Neural progenitor cell (in vitro differentiated cells): ENCODE data around the gene ZC3H15. TPM values are rescaled to one million over a fixed set of nuclear protein-coding genes. Genes with fewer than 3 reads are reported as not detected.

Experiments used
- DNase-seq: peaks from one replicate; pipeline ENCODE4 v3.0.0-alpha.2; 2016; ENCODE audit warnings: low spot score
- H2AFZ ChIP-seq: fragments of 200-600 bp; sonication (generic); replicated peaks from 2 replicates; pipeline ENCODE4 v1.6.1; 2016; ENCODE audit warnings: antibody characterized with exemption
- H3F3A ChIP-seq: fragments of 200-600 bp; sonication (generic); 2 replicates; pipeline ENCODE4 v1.6.1; 2016; ENCODE audit warnings: antibody characterized with exemption, low read depth
- H3K27ac ChIP-seq: fragments of 200-600 bp; sonication (generic); 2 replicates; pipeline ENCODE4 v1.5.1; 2016; ENCODE audit warnings: mild to moderate bottlenecking
- H3K27me3 ChIP-seq: fragments of 200-600 bp; sonication (generic); 2 replicates; pipeline ENCODE4 v1.6.1; 2016; ENCODE audit warnings: mild to moderate bottlenecking, moderate library complexity
- H3K36me3 ChIP-seq: fragments of 200-600 bp; sonication (generic); 2 replicates; pipeline ENCODE4 v1.5.1; 2016
- H3K4me1 ChIP-seq: fragments of 200-600 bp; sonication (generic); 2 replicates; pipeline ENCODE4 v1.6.1; 2016; ENCODE audit warnings: mixed run types
- H3K4me2 ChIP-seq: fragments of 200-600 bp; sonication (generic); 2 replicates; pipeline ENCODE4 v1.6.1; 2016
- H3K4me3 ChIP-seq: fragments of 200-600 bp; sonication (generic); 2 replicates; pipeline ENCODE4 v1.5.1; 2016
- H3K79me2 ChIP-seq: fragments of 200-600 bp; sonication (generic); 2 replicates; pipeline ENCODE4 v1.6.1; 2016; ENCODE audit warnings: low read depth
- H3K9ac ChIP-seq: fragments of 200-600 bp; sonication (generic); 2 replicates; pipeline ENCODE4 v1.6.1; 2016
- H3K9me3 ChIP-seq: fragments of 200-600 bp; sonication (generic); 2 replicates; pipeline ENCODE4 v1.5.1; 2016; ENCODE audit warnings: low read depth
- H4K20me1 ChIP-seq: fragments of 200-600 bp; sonication (generic); 2 replicates; pipeline ENCODE4 v1.6.1; 2016; ENCODE audit warnings: low read depth
- H3K27ac Mint-ChIP-seq: 3 replicates; pipeline ENCODE4 v1.8.0; 2021; ENCODE audit warnings: mixed read lengths
- H3K27me3 Mint-ChIP-seq: 2 replicates; pipeline ENCODE4 v1.8.0; 2022; ENCODE audit warnings: low read depth, mild to moderate bottlenecking, inconsistent platforms, moderate library complexity, mixed read lengths; ENCODE audit not compliant: insufficient read depth
- H3K36me3 Mint-ChIP-seq: 3 replicates; pipeline ENCODE4 v1.8.0; 2021; ENCODE audit warnings: mixed read lengths
- H3K4me1 Mint-ChIP-seq: 3 replicates; pipeline ENCODE4 v1.8.0; 2021; ENCODE audit warnings: mixed read lengths
- H3K4me3 Mint-ChIP-seq: 3 replicates; pipeline ENCODE4 v1.8.0; 2021; ENCODE audit warnings: mild to moderate bottlenecking, moderate library complexity, mixed read lengths
- H3K9me3 Mint-ChIP-seq: 3 replicates; pipeline ENCODE4 v1.8.0; 2020; ENCODE audit warnings: mixed read lengths
- CTCF ChIP-seq: fragments of 200-600 bp; sonication (generic); IDR thresholded peaks from 2 replicates; pipeline ENCODE4 v1.5.1; 2017; ENCODE audit warnings: antibody characterized with exemption, mild to moderate bottlenecking
- EZH2 ChIP-seq: fragments of 200-600 bp; sonication (generic); IDR thresholded peaks from 2 replicates; pipeline ENCODE4 v1.6.1; 2017; ENCODE audit warnings: antibody characterized with exemption, mild to moderate bottlenecking, moderate library complexity
- EZH2phosphoT487 ChIP-seq: fragments of 200-600 bp; sonication (generic); IDR thresholded peaks from 2 replicates; pipeline ENCODE4 v1.6.1; 2017; ENCODE audit warnings: antibody characterized with exemption
- total RNA-seq: library from RNA; depleted of rRNA; stranded (reverse); fragments of >200 nt; gene quantifications from 2 replicates; pipeline ENCODE4 v1.2.3, GENCODE V29; 2015; ENCODE audit warnings: low replicate concordance

The ZC3H15 gene
- total RNA-seq, 1 donor from 2014 or later = 88.6 TPM

- Mint-ChIP-seq H3K4me1 (peaks cover 3% of the 10 kb centered on the region), H3K27ac (no peak overlapping the region), H3K9me3 (no peaks in the 10 kb centered on the region), H3K27me3 (no peaks in the 10 kb centered on the region), H3K4me3 (no peak overlapping the region), H3K36me3 (peaks cover 19% of the 10 kb centered on the region)
- no peak overlapping the region for H3K27ac ChIP-seq
- peaks cover 7% of the 10 kb centered on the region for H3K4me1 ChIP-seq
- no peaks in the 10 kb centered on the region for H3K36me3 ChIP-seq
- no peak overlapping the region for H3K4me3 ChIP-seq
- no peaks in the 10 kb centered on the region for H3K27me3 ChIP-seq
- peaks cover 81% of the 10 kb centered on the region for H3K79me2 ChIP-seq
- H2AFZ ChIP-seq = no peak overlapping the region
- no peak overlapping the region for H3K9ac ChIP-seq
- no peak overlapping the region for H3K4me2 ChIP-seq
- TF ChIP-seq EZH2phosphoT487 (no peak), CTCF (no peak), EZH2 (no peak)
- no peak for DNase-seq
- H4K20me1 ChIP-seq = peaks cover 56% of the 10 kb centered on the region
- no peaks in the 10 kb centered on the region for H3K9me3 ChIP-seq
- H3F3A ChIP-seq = no peaks in the 10 kb centered on the region
Observed at GRCh38 chr2:186496401-186496800, 10.3 kb downstream of the ZC3H15 start.

- no peak overlapping the region for H3K27ac ChIP-seq
- no peak for TF ChIP-seq EZH2
- TF ChIP-seq CTCF = no peak
- no peak for TF ChIP-seq EZH2phosphoT487
- H3K36me3 ChIP-seq = no peaks in the 10 kb centered on the region
- H3K9ac ChIP-seq = no peak overlapping the region
- peaks cover 22% of the 10 kb centered on the region for H3K36me3 Mint-ChIP-seq
- no peaks in the 10 kb centered on the region for H3K27me3 Mint-ChIP-seq
- no peaks in the 10 kb centered on the region for H3K4me1 ChIP-seq
- H3K4me3 Mint-ChIP-seq = no peak overlapping the region
- H3F3A ChIP-seq = no peaks in the 10 kb centered on the region
- peaks cover 41% of the 10 kb centered on the region for H4K20me1 ChIP-seq
- H3K27ac Mint-ChIP-seq = no peak overlapping the region
- H3K27me3 ChIP-seq = no peaks in the 10 kb centered on the region
- no peak overlapping the region for H2AFZ ChIP-seq
- H3K4me2 ChIP-seq = no peak overlapping the region
- H3K4me3 ChIP-seq = no peak overlapping the region
- H3K9me3 Mint-ChIP-seq = no peaks in the 10 kb centered on the region
- peaks cover 3% of the 10 kb centered on the region for H3K4me1 Mint-ChIP-seq
- H3K9me3 ChIP-seq = no peaks in the 10 kb centered on the region
- DNase-seq = no peak
- peaks cover 66% of the 10 kb centered on the region for H3K79me2 ChIP-seq
Observed at GRCh38 chr2:186497928-186498327, 11.9 kb downstream of the ZC3H15 start.

GRCh38 chr2:186498834-186499233 lies 12.8 kb downstream of the ZC3H15 start:
- Histone ChIP-seq H4K20me1 (peaks cover 36% of the 10 kb centered on the region), H3K79me2 (peaks cover 57% of the 10 kb centered on the region), H3K9me3 (no peaks in the 10 kb centered on the region), H3K4me2 (no peak overlapping the region), H3K4me3 (no peak overlapping the region), H3F3A (no peaks in the 10 kb centered on the region), H3K27ac (no peak overlapping the region), H2AFZ (no peak overlapping the region), H3K9ac (no peak overlapping the region), H3K27me3 (no peaks in the 10 kb centered on the region), H3K4me1 (no peaks in the 10 kb centered on the region), H3K36me3 (no peaks in the 10 kb centered on the region)
- H3K27me3 Mint-ChIP-seq = no peaks in the 10 kb centered on the region
- H3K4me1 Mint-ChIP-seq = no peaks in the 10 kb centered on the region
- H3K36me3 Mint-ChIP-seq = peaks cover 22% of the 10 kb centered on the region
- no peak for DNase-seq
- no peak for TF ChIP-seq CTCF
- no peak for TF ChIP-seq EZH2
- H3K27ac Mint-ChIP-seq = no peak overlapping the region
- H3K4me3 Mint-ChIP-seq = no peak overlapping the region
- no peaks in the 10 kb centered on the region for H3K9me3 Mint-ChIP-seq
